Kidney capillary endothelial cell (primary cell): ENCODE measurements around the gene EFNA2.
"Not testable (repeated sequence)": the region's sequence is repeated elsewhere in the genome, so short reads cannot be mapped to it uniquely, and the experiment has no call there.

Experiments used
- DNase-seq: peaks from one replicate; pipeline ENCODE4 v3.0.0-alpha.2; 2018; ENCODE audit warnings: low spot score

The EFNA2 gene

GRCh38 chr19:1285737-1286360 is at the start of gene EFNA2:
TSS of gene EFNA2 (plus strand) at chr19:1285873. CDS start at chr19:1286169, 296 bp downstream.
- DNase-seq: no peak

DNA sequence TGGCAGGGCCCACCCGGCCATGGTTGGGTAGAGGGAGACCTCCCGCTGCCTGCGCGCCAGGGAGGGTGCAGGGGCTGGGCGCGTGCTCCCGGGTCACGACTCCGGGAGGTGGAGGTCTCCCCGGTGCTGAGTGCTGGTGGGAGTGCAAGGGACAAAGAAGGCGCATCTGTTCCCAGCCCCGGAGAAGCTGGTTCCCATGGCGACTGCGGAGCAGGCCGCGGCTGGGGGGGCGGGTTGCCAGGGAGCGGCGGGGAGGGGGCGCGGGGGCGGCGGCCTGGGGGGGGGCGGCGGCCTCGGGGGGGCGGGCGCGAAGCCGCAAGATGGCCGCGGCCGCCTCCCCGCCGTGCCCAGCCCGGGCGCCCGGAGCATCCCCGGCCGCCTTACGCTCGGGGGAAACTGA is 49.1 kb upstream of the EFNA2 start:
- DNase-seq: no peak

DNA sequence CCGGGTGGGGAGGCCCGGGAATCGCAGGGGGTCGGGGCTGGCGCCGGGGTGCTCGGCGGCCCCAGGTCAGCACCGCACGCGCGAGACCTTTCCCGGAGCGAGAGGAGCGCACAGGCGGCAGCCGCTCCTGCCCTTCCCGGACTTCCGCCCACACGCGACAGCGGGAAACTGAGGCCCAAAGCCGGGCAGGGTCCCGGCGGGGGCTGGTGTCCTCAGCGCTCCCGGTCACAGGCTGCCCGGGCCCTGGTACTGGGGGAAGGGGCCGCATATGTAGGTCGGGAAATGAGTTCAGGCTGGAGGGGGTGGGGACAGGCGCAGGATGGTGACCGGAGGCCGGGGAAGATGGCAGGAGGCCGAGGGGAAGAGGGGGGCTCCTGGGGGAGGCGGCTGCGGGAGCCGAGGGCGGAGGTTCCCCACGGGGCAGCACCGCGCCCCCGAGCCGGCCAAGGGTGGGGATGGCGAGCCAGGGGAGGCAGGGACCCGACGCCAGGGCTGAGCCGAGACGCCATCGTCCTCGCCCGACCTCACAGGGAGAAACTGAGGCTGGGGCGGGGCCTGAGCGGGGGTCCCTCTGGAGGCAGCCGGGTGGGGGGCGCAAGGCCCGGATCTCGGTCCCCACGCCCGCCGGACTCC is 48.5 kb upstream of the EFNA2 start:
- no peak for DNase-seq

DNA sequence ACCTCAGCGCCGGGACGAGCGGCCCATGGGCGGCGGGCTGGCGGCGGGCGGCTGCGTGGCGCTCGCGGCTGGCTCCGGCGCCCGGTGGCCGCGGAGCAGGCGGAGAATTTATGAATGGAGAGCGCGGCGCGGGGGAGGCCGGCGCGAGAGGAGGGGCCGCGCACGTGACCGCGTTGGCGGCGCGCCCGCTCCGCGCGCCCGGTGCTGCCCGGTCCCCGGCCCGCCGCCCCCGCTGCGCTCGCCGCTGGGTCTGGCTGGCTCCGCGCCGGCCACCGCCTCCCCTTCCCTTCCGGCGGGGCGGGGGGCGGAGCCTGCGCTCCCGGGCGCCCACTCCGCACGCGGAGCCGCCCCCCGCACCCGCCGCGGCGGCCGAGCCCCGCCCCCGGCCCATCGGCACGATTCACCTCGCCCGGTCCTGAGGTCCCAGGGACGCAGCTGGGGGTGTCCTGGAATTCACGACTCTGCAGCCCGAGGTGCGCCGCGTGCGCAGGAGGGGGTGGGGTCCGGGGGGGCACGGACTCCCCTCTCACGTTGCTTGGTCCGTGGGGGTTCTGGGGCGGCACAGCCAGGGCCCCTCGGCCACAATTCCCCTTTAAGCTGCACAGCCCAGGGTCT is 47.8 kb upstream of the EFNA2 start, which contains the start of gene CBARP:
CBARP (minus strand) TSS at position 252 of the 615 bp plus-strand sequence. CDS start 1,905 bp downstream, outside the sequence.
- no peak for DNase-seq

DNA sequence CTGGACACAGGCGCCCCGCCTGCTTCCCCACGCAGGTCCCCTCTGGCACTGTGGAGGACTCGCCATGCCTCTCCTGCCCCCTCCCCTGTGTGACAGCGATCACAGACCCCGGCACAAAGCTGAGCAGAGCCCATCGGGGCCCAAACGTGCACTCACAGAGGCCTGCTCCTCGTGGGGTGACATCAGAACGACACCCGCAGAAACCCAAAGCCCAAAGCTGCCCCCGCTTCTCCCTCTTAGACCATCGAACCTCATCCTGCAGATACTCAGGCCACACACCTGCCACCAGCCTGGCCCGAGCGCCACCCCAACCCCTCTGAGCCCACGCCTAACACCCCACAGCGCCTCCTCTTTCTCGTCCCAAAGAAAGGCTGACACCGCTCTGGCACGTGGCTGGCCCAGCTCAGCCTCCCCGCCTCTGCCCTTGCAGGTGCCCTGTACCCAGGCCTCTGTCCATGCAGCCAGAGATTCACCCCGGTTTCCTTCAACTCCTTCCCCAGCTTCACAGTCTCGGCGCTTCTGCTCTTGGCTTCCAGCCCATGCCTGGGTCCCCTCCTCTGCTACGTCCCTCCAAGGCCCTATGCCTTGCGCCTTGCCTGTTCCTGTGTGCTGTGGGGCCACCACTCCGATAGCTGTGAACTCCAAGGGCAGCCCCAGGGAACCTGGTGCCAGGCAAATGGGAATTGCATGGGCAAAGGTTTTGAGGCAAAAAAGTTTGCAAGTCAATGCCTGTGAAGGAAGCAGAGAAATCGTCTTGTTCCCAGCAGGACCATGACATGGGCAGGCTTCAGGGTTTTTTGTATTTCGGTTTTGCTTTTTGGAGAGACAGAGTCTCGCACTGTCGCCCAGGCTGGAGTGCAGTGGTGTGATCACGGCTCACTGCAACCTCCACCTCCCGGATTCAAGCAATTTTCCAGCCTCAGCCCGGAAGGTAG is 47.0 kb upstream of the EFNA2 start:
- DNase-seq: no peak

DNA sequence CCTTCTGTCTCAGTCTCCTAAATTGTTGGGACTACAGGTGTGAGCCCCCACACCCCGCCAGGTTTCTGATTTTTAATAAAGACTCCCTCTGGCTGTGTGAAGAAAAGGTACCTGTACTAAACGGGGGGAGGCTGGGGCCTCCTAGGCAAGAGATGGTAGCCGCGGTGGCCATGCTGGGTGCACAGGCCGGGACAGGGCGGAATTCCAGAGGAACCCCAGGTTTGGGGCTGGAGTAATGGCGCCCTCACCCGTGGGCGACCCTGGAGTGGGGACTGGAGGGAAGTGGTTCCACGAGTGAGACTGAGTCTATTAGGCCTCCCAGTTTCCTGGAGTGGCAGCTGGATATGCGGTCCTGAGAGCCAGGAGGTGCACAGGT is 46.3 kb upstream of the EFNA2 start:
- DNase-seq: no peak

DNA sequence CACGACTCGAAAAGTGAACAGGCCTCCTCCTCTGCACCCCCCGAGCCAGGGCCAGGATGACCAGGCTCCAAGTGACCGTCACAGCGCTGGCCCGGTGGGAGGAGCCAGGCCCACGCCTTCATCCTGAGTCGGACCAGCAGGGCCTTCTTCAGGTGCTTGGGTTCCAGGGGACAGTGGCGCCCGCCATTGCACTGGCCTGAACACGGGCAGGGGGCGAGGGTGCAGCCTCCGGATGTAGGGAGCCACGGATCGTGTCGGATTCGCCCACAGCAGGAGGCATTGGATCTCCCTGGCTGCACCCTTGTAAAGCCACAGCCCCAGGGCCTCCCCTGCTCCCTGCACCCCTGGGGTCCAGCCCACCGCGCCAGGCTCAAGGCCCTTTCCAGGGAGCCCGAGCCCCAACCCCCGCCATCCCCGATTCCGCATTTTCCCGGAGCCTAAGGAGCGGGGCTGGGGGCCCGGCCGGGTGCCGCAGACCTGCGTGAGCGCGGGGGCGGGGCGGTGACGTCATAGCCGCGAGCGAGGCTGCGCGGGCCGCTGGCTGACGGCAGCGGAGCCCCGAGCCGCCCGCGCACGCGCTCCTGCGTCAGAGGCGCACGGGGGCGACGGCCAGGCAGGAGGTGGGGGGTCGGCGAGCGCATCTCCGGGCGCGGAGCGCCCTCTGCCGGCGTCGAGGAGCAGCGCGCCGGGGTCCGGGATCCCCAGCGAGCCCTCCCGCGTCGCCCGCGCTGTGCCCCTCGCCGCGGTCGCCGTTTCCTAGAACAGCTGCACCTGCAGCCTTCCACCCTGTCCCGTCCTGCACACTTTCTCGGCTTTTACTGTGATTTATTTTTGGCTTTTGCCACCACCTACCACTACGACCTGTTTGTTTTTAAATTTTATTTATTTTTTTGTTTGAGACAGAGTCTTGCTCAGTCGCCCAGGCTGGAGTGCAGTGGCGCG is 45.6 kb upstream of the EFNA2 start:
- DNase-seq: peak; percentile 87

DNA sequence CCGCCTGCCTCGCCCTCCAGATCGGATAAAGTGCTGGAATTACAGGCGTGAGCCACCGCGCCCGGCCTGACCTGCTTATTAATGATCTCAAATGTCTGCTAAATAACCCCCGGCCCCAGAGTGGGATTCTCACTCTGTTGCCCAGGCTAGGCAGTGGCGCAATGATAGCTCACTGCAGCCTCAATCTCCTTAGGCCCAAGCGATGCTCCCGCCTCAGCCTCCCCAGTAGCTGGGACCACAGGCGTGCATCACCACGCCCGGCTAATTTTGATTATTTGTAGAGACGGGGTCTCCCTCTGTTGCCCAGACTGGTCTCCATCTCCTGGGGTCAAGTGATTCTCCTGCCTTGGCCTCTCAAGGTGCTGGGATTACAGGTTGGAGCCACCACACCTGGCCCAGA is 44.7 kb upstream of the EFNA2 start:
- DNase-seq: no peak

DNA sequence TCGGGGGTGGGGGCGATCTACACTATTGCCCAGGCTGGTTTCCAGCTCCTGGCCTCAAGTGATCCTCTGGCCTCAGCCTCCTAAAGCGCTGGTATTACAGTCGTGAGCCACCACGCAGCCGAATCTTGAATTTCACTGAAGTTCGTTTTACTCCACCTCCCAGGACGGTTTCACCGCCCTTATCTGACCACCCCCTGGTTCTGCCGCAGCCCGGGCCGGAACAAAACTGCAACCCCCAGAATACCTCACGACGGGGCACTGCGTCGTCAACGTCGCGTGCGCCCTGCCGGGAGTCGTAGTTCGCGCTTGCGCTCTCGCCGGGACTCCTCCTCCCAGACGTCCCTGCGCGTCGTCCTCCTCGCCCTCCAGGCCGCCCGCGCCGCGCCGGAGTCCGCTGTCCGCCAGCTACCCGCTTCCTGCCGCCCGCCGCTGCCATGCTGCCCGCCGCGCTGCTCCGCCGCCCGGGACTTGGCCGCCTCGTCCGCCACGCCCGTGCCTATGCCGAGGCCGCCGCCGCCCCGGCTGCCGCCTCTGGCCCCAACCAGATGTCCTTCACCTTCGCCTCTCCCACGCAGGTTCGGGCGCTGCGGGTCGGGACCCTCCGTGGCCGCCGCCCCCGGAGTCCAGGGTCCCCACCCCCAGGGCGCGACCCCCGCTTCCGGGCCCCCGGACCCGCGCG is 44.1 kb upstream of the EFNA2 start, which contains the start of gene ATP5F1D:
ATP5F1D (plus strand) TSS at position 335 of the 679 bp plus-strand sequence; CDS start at position 435, 100 bp downstream.
- peak; percentile 93 for DNase-seq

- no peak for DNase-seq
Measured at GRCh38 chr19:1243768-1244692, 41.6 kb upstream of the EFNA2 start.

GRCh38 chr19:1244693-1245451 is 40.8 kb upstream of the EFNA2 start:
- DNase-seq: no peak

DNA sequence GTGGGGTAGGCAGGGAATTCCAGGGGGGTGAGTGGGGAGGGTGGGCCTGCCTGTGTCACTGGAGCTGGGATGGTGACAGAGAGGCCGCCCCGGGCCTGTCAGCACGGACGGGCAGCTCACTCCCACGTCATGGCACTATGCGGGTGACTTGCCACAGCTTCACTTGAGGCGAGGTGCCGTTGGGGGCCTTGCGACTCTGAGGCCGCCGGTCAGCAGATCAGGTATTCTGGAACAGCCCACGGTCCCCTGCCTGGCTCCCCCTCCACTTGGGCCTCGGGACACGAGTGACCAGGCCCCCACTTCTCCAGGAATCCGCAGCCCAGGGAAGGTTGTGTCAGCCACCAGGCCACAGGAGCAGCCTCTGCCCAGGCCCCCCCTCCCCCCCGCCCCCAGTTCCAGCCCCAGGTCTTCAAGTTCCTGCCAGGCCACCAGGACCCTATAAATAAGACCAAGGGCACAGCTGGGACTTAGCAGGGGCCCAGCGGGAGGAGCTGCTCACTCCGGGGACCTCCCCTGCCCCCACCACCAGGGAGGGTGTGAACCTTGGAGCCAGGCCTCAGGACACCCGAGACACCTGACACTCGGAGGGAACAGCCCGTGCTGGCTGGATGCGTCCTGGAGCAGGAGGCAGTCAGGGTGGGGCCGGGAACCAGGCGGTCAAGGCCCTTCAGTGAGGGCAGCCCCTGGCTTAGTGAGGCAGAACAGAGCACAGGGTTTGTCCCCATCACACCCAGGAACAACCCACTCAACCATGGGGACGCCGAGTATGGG is 40.0 kb upstream of the EFNA2 start:
- DNase-seq: no peak

DNA sequence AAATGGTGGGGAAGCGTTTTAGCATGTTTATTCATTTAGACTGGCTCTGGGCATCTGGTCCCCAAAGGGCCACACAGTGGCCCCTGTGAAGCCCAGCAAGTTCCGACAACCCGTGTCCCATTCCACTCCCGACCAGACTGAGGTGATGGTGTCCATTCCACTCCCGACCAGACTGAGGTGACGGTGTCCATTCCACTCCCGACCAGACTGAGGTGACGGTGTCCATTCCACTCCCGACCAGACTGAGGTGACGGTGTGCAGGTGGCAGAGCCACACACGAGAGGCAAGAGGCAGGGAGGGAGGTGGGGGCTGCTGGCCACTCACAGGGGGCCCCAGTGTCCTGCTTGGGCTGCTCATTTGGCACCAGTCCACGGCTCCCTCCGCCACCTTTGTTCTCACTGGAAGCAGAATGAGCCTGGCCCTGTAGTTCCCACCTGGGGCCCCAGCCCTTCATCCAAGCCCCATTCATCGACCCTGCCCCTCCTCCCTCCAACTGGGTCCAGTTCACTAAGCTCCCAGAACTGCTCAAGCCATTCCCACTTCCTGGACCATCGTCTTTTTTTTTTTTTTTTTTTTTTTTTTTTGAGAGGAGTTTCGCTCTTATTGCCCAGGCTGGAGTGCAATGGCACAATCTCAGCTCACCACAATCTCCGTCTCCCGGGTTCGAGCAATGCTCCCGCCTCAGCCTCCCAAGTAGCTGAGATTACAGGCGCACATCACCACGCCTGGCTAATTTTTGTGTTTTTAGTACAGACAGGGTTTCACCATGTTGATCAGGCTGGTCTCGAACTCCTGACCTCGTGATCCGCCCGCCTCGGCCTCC is 39.2 kb upstream of the EFNA2 start:
- DNase-seq: not testable (repeated sequence)

DNA sequence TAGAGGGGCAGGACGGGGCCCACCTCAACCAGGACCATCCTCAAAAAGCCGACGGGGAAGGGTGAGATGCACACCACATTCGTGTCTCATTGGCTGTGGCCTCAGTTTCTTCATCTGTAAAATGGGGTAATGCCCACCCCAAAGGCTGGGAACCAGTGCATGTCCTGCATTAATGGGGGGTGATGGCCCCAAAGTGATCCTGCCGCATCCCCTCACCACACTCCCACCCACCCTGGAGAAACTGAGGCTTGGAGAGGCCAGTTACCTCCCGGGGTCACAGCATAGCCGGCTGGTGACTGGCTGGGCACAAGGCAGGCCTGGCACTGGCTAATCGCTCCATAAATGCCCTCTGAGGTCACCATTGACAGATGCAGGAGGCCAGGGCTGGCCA is 37.9 kb upstream of the EFNA2 start:
- DNase-seq: no peak

DNA sequence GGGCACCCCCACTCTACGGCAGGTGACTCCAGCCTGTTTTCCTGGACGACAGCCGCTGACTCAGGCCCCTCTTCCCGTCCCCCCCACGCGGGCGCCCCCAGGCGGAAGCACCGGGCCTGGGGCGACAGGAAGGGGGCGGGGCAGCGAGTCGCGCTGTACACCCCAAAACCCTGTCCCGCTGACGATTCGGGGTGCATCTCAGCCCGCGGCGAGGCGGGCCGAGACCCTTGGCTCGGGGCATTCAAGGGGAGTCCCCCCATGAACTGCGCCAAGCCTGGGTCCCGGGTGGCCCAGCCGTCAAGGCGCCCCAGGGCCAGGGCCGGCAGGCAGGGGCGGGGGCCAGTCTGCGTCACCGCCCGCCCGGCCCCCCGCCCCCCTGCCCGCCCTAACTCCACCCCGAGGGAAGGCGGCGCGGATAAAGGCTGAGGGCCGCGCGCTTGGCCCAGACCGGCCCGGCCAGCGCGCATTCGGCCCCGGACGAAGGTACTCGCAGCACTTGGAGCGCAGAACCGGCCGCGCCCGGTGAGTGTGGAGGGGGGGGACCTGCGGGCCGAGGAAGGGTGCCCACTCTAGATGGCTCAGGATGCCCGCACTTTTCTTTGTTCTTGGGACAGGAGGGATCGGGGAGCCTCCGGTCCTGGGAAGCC is 37.4 kb upstream of the EFNA2 start, which contains the start of gene MIDN:
MIDN (plus strand) TSS at position 445 of the 647 bp plus-strand sequence. CDS start 1,714 bp downstream, outside the sequence.
- peak; percentile 95 for DNase-seq

DNA sequence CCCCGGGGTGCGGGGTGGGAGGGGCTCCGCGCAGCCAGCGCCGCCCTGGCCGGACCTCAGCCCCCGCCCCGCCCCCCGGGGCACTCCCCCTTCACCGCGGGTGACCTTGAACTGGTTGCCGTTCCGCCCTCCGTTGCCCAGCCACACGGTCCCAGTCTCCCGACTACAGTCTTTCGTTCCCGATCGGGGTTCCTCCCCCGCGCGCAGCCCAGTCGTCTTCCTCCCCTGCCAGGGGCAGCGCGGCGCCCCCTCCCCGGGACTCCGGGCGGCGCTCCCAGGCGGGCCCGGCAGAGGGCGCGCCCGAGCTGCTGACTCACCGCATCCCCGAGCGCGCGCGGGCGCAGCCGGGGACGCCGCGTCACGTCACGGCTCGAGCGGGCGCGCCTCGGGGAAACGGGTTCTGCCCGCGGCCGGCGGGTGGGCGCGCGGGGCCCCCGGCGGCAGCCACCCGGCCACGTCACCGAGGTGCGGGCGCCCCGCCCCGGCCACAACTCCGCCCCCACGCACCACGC is 36.8 kb upstream of the EFNA2 start:
- no peak for DNase-seq
